ENCODE data around the gene SNN.

SNN gene

GRCh38 chr16:11635113-11635652 lies 33.1 kb upstream of the SNN start:
- Histone ChIP-seq H3K9me3 (ENCODE audit: low read length) (no peaks in the 10 kb centered on the region), H3K9ac (ENCODE audit: low read length) (no peak overlapping the region), H3F3A (ENCODE audit: insufficient read depth, low read length) (no peaks in the 10 kb centered on the region), H4K20me1 (ENCODE audit: insufficient read depth, low read length) (no peaks in the 10 kb centered on the region), H3K4me3 (ENCODE audit: low read depth, low read length, poor library complexity, severe bottlenecking) (no peak overlapping the region), H3K9me2 (ENCODE audit: low read depth, low read length) (no peaks in the 10 kb centered on the region), H3K27ac (ENCODE audit: low read depth, low read length, poor library complexity, severe bottlenecking) (no peak overlapping the region), H3K36me3 (ENCODE audit: insufficient read depth, low read length) (no peaks in the 10 kb centered on the region; the same call in 1 of the 2 replicates), H3K79me2 (ENCODE audit: insufficient read depth, low read length) (no peaks in the 10 kb centered on the region), H3K4me1 (ENCODE audit: insufficient read depth, low read length, severe bottlenecking) (peaks cover 30% of the 10 kb centered on the region), H3K4me2 (ENCODE audit: low read length) (no peak overlapping the region), H3K27me3 (ENCODE audit: insufficient read depth, low read length) (no peaks in the 10 kb centered on the region), H2AFZ (ENCODE audit: low read length) (no peak overlapping the region)
- TF ChIP-seq EZH2 (IDR thresholded peaks at IDR 0.05; ENCODE audit: borderline replicate concordance, low read length) = no peak
- no peak for TF ChIP-seq CTCF (IDR thresholded peaks at IDR 0.05; ENCODE audit: low read length)

GRCh38 chr16:11635679-11636171 lies 32.5 kb upstream of the SNN start:
- Histone ChIP-seq H3K27ac (ENCODE audit: low read depth, low read length, poor library complexity, severe bottlenecking) (no peak overlapping the region), H3K9ac (ENCODE audit: low read length) (no peak overlapping the region), H2AFZ (ENCODE audit: low read length) (no peak overlapping the region), H3F3A (ENCODE audit: insufficient read depth, low read length) (no peaks in the 10 kb centered on the region), H3K4me3 (ENCODE audit: low read depth, low read length, poor library complexity, severe bottlenecking) (no peak overlapping the region), H3K27me3 (ENCODE audit: insufficient read depth, low read length) (no peaks in the 10 kb centered on the region), H3K4me1 (ENCODE audit: insufficient read depth, low read length, severe bottlenecking) (peaks cover 24% of the 10 kb centered on the region), H3K4me2 (ENCODE audit: low read length) (no peak overlapping the region), H3K9me2 (ENCODE audit: low read depth, low read length) (no peaks in the 10 kb centered on the region), H3K79me2 (ENCODE audit: insufficient read depth, low read length) (no peaks in the 10 kb centered on the region), H3K9me3 (ENCODE audit: low read length) (no peaks in the 10 kb centered on the region), H3K36me3 (ENCODE audit: insufficient read depth, low read length) (no peaks in the 10 kb centered on the region; the same call in 1 of the 2 replicates), H4K20me1 (ENCODE audit: insufficient read depth, low read length) (no peaks in the 10 kb centered on the region)
- TF ChIP-seq EZH2 (IDR thresholded peaks at IDR 0.05; ENCODE audit: borderline replicate concordance, low read length) = no peak
- no peak for TF ChIP-seq CTCF (IDR thresholded peaks at IDR 0.05; ENCODE audit: low read length)

- H3K4me2 ChIP-seq (ENCODE audit: low read length) = no peak overlapping the region
- H3K4me1 ChIP-seq (ENCODE audit: insufficient read depth, low read length, severe bottlenecking) = peaks cover 19% of the 10 kb centered on the region
- no peaks in the 10 kb centered on the region for H3K79me2 ChIP-seq (ENCODE audit: insufficient read depth, low read length)
- H3K9me2 ChIP-seq (ENCODE audit: low read depth, low read length) = no peaks in the 10 kb centered on the region
- no peaks in the 10 kb centered on the region for H3K9me3 ChIP-seq (ENCODE audit: low read length)
- H4K20me1 ChIP-seq (ENCODE audit: insufficient read depth, low read length) = no peaks in the 10 kb centered on the region
- H3K36me3 ChIP-seq (ENCODE audit: insufficient read depth, low read length) = no peaks in the 10 kb centered on the region; the same call in 1 of the 2 replicates
- H3K4me3 ChIP-seq (ENCODE audit: low read depth, low read length, poor library complexity, severe bottlenecking) = no peak overlapping the region
- no peaks in the 10 kb centered on the region for H3K27me3 ChIP-seq (ENCODE audit: insufficient read depth, low read length)
- no peak overlapping the region for H3K27ac ChIP-seq (ENCODE audit: low read depth, low read length, poor library complexity, severe bottlenecking)
- no peak overlapping the region for H3K9ac ChIP-seq (ENCODE audit: low read length)
- TF ChIP-seq EZH2 (IDR thresholded peaks at IDR 0.05; ENCODE audit: borderline replicate concordance, low read length) = no peak
- no peak for TF ChIP-seq CTCF (IDR thresholded peaks at IDR 0.05; ENCODE audit: low read length)
- no peaks in the 10 kb centered on the region for H3F3A ChIP-seq (ENCODE audit: insufficient read depth, low read length)
- H2AFZ ChIP-seq (ENCODE audit: low read length) = no peak overlapping the region
Observed at GRCh38 chr16:11636172-11636721, 32.0 kb upstream of the SNN start.
